Measurements from ENCODE around the gene OGFOD2.
"Not testable (repeated sequence)": the region's sequence is repeated elsewhere in the genome, so short reads cannot be mapped to it uniquely, and the experiment has no call there.

OGFOD2 gene

DNA sequence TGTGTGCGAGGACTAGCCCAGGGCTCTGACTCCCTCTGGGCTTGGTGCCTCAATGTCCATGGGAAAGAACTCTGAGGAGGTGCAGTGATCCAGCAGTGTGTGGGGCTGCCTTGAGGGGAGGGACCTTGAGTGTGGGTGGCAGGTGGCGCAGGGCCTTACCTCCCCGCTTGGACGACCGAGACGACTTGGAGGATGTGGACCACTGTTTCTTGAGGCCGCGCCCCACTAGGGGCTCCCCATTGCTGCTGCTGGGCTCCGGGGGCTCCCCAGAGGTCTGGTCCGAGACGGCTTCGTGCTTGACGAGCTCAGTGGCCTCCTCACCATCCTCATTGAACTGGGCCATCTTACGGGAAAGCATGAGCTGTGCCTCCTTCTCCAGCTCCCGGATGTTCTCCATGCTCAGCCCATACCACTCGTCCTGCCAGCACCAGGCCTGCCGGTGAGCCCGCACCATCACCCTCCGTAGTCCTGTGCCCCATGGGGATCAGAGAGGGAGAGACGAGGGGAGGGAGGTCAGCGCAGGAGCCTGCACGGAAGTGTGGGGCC, 30.1 kb downstream of the OGFOD2 start:
- DNase-seq: no peak

- no peak for DNase-seq
Measured at GRCh38 chr12:123006977-123007376, 31.9 kb downstream of the OGFOD2 start.

GRCh38 chr12:123010110-123010509, 35.1 kb downstream of the OGFOD2 start:
- no peak for DNase-seq

DNA sequence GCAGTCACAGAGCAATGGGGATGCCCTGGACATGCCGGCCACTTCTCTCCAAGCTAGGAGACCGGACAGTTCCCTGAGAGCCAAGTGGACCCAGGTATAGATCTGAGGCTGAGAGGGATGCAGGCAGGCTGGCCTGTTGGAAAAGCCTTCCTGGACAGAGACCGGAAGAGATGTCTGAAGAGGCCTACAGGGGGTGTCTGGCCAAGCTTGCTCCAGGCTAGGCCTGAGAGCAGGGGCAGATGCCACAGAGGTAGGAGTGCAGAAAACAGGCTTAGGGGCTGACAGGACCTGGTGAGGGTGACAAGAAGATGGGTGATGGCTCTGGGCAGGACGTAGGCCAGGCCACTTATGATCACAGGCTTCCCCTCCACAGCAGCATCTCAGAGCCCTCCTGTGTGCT, 35.6 kb downstream of the OGFOD2 start:
- no peak for DNase-seq

- no peak for DNase-seq
Measured at GRCh38 chr12:123011701-123012100, 36.7 kb downstream of the OGFOD2 start.

GRCh38 chr12:123013185-123014095, 38.4 kb downstream of the OGFOD2 start:
- DNase-seq: no peak

- DNase-seq: not testable (repeated sequence)
Measured at GRCh38 chr12:123014473-123014872, 39.4 kb downstream of the OGFOD2 start.

GRCh38 chr12:123017753-123018152, 42.7 kb downstream of the OGFOD2 start:
- DNase-seq: no peak

GRCh38 chr12:123019841-123020138, 44.7 kb downstream of the OGFOD2 start:
- no peak for DNase-seq

- DNase-seq: no peak
Measured at GRCh38 chr12:123021688-123022604, 46.9 kb downstream of the OGFOD2 start.

- DNase-seq: no peak
Measured at GRCh38 chr12:123022846-123023245, 47.8 kb downstream of the OGFOD2 start.

- DNase-seq: no peak
Measured at GRCh38 chr12:123024819-123025391, 49.9 kb downstream of the OGFOD2 start.

DNA sequence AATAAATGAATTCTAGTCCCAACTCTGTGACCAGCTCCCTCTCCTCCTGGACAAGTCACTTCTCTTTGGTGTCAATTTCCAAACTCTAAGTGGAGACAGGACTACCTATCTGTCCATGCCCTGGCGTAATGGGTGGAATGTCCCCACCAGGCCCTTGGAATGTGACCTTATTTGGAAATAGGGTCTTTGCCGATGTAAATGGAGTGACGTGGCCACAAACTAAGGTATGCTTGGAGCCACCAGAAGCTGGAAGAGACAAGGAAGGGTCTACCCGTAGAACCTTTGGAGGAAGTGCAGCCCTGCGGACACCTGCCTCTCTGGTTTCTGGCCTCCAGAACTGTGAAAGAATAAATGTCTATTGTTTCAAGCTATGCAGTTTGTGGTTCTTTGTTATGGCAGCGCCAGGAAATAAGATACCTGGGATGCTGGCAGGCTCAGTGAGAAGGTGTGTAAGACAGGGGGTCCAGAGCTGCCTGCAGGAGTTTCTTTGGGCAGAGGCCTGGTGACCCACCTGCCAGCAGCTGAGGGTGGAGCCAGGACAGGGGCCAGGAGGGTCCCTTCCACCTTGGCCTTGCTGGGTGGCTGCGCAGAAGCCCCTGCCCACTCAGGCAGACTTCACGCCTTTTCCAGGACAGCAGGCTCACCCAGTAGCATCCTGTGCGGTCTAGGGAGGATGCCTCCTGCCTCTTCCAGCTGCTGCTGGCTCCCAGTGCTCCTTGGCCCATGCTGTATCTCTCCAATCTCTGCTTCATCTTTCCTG, 51.2 kb downstream of the OGFOD2 start:
- no peak for DNase-seq

GRCh38 chr12:123027726-123028445, 52.8 kb downstream of the OGFOD2 start:
- no peak for DNase-seq

DNA sequence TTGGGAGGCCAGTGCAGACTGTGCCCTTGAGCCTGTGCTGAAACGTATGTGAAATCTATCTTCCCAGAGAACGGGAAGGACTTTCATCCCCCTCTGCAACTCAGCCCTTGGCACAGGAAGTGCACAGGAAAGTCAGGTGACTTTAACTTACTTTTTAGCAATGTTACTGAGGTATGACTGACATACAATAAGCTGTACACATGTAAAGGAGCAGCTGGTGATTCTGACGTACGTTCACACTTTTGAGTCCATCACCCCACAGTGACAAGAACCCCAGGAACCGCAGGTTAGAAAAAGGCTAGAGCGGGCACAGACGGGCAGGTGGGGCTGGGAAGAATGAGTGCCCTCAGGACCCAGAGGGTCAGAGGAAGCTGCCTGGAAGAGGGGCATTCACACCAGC, 53.4 kb downstream of the OGFOD2 start:
- DNase-seq: no peak

DNA sequence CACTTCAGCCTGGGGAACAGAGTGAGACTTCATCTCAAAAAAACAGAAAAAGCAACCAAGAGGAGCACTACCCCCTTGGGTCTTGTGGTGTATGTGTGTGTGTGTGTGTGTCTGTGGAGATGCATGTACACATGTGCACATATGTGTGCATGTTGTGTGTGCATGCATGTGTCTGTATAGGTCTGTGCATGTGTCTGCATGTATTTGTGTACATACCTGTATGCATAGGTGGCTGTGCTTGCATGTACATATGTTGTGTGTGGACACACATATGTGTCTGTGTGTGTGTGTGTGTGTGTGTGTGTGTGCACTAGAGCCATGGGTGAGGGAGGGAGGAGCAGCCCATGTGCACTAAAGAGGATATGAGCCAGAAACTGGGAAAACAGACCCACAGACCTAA, 54.5 kb downstream of the OGFOD2 start:
- no peak for DNase-seq

Measured in activated CD4-positive, alpha-beta T cell treated with anti-CD3 and anti-CD28 coated beads for 4 hours (primary cell).